IMR-90 (cell line): ENCODE results near the gene CDKN2D.
"Not testable (repeated sequence)": the region's sequence is repeated elsewhere in the genome, so short reads cannot be mapped to it uniquely, and the experiment has no call there.

Source experiments
- CTCF ChIP-seq: conservative IDR thresholded peaks from 2 replicates; pipeline ENCODE4 v1.5.1; 2012; ENCODE audit warnings: mild to moderate bottlenecking, low read depth, low read length, improper control_type of control experiment
- POLR2A ChIP-seq: IDR thresholded peaks from 2 replicates; pipeline ENCODE4 v1.6.1; 2012; ENCODE audit warnings: mild to moderate bottlenecking, low read depth, low read length
- RAD21 ChIP-seq: IDR thresholded peaks from 2 replicates; pipeline ENCODE4 v1.6.1; 2012; ENCODE audit warnings: low read length, improper control_type of control experiment

- TF ChIP-seq POLR2A, CTCF, RAD21: not testable (repeated sequence)
These were observed 29.8 kb downstream of the CDKN2D start for GRCh38 chr19:10539016-10539415.
